Esophagus muscularis mucosa (tissue), 3 donors: ENCODE data around the gene CDCP2.

Experiments used
- CTCF ChIP-seq, 3 experiments: fragments of 200-600 bp in 2 of 3; fragments of 450-650 bp in 1 of 3; sonication (generic) in 2 of 3; IDR thresholded peaks; one replicate each; pipeline ENCODE4 v1.5.1; 2017 to 2019; ENCODE audit warnings: antibody characterized with exemption in 3 of 3, mild to moderate bottlenecking in 2 of 3, moderate library complexity in 1 of 3
- POLR2A ChIP-seq: fragments of 450-650 bp; IDR thresholded peaks from one replicate; pipeline ENCODE4 v1.6.1; 2017; ENCODE audit warnings: antibody characterized with exemption, moderate library complexity, mild to moderate bottlenecking, low read depth
- POLR2AphosphoS5 ChIP-seq, 2 donors: sonication (generic); formaldehyde crosslinking; IDR thresholded peaks; one replicate each; pipeline ENCODE4 v1.6.1; 2017; ENCODE audit warnings: antibody characterized with exemption in 2 of 2

DNA sequence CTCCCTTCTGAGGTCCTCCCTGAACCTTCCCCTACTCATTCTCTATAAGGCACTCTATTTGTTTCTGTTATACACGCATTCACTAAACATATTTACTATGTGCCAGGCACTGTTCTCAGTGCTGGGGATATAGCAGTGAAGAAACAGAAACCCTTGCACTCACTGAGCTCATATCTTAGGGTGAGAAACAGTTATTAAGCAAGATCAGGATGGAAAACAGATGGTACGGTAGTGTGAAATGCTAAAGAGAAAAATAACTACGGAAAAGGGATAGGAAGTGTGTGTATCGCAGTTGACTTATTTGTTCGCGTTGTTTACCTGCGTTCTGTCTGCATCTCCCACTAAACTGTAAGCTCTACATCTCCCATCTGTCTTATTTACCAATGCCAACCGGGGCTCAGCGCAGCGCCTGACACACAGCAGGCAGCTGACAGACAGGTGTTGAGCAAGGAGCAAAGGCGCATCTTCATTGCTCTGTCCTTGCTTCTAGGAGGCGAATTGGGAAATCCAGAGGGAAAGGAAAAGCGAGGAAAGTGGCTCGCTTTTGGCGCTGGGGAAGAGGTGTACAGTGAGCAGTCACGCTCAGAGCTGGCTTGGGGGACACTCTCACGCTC is 46.5 kb upstream of the CDCP2 start:
- TF ChIP-seq CTCF (IDR thresholded peaks at IDR 0.05) (no peak), POLR2A (no peak), POLR2AphosphoS5 (IDR thresholded peaks at IDR 0.05) (no peak)
